Kidney (tissue), 14 donors: ENCODE results near the gene YPEL3. TPM values are rescaled to one million over a fixed set of nuclear protein-coding genes. Genes with fewer than 3 reads are reported as not detected.
A peak's percentile ranks its signal among the peaks of the same experiment; 100 is the strongest.

Experiments used
- DNase-seq, 5 donors: peaks; one replicate each; pipeline ENCODE4 v3.0.0-alpha.2; 2013 to 2020
- FAIRE-seq: peaks from 2 replicates; lab custom pipeline; 2012; peaks lifted over from hg19 to GRCh38; lab: Jason Lieb, UNC
- H3K27ac ChIP-seq, 2 donors: one replicate each; pipeline ENCODE4 v1.7.0; 2013; ENCODE audit warnings: low read depth in 2 of 2, low read length in 2 of 2, inconsistent platforms in 1 of 2
- H3K27me3 ChIP-seq: one replicate; pipeline ENCODE4 v1.7.1; 2013; ENCODE audit warnings: low read length, inconsistent platforms; ENCODE audit not compliant: control insufficient read depth, insufficient read depth
- H3K36me3 ChIP-seq, 3 donors: one replicate each; pipeline versions ENCODE4 v1.7.0 to v1.7.1; 2013; ENCODE audit warnings: low read length in 3 of 3, control low read depth in 1 of 3, inconsistent platforms in 1 of 3; ENCODE audit not compliant: insufficient read depth in 3 of 3, control insufficient read depth in 2 of 3
- H3K4me1 ChIP-seq, 3 donors: one replicate each; pipeline versions ENCODE4 v1.7.0 to v1.7.1; 2013; ENCODE audit warnings: low read length in 3 of 3, inconsistent platforms in 1 of 3, low read depth in 1 of 3; ENCODE audit not compliant: control insufficient read depth in 2 of 3, insufficient read depth in 2 of 3
- H3K4me3 ChIP-seq, 3 donors: one replicate each; pipeline versions ENCODE4 v1.7.0 to v1.8.1; 2013; ENCODE audit warnings: low read length in 3 of 3, control low read depth in 1 of 3, inconsistent platforms in 1 of 3
- H3K9ac ChIP-seq, 3 donors: one replicate each; pipeline versions ENCODE4 v1.7.0 to v1.7.1; 2013; ENCODE audit warnings: low read length in 3 of 3, control low read depth in 1 of 3, inconsistent platforms in 1 of 3
- H3K9me3 ChIP-seq, 3 donors: one replicate each; pipeline versions ENCODE4 v1.7.0 to v1.7.1; 2013; ENCODE audit warnings: low read length in 3 of 3, control low read depth in 1 of 3, inconsistent platforms in 1 of 3; ENCODE audit not compliant: control insufficient read depth in 2 of 3, insufficient read depth in 1 of 3
- CTCF ChIP-seq: IDR thresholded peaks from 3 replicates; pipeline ENCODE4 v1.5.1; 2012; ENCODE audit warnings: mild to moderate bottlenecking, moderate library complexity, borderline replicate concordance; ENCODE audit not compliant: insufficient read depth; ENCODE audit errors: extremely low read depth
- intact Hi-C: fragments of 100-400 bp; cut with DNase I; formaldehyde crosslinking; loops from one replicate; pipeline ENCODE4 v1.11.1; 2022
- polyA plus RNA-seq: library from polyadenylated mRNA; stranded (reverse); fragments of 350-450 nt; fragmentation: Illumina TruSeq; extraction: RNeasy Lipid Tissue Mini Kit (QIAGEN cat#74804); gene quantifications from one replicate; pipeline ENCODE4 v1.2.3, GENCODE V29; 2014; ENCODE audit warnings: low read depth, low replicate concordance; ENCODE audit not compliant: insufficient read depth
- total RNA-seq: library from RNA; stranded (reverse); fragmentation: NEBNext Ultra II Directional; extraction: Animal tissue kit (Norgen Biotek cat#: 25700); gene quantifications from one replicate; pipeline ENCODE4 v1.2.1, GENCODE V29; 2021
- donor health status: control.
- donor health status: control.
- donor health status: control.
- donor health status: control.
- donor health status: control.
- donor health status: DM: yes; HTN: yes; CAD: no.
- donor health status: Normal renal cell carcinoma (clear cell type).

The YPEL3 gene
- total and polyA plus RNA-seq, 2 donors from 2014 or later, result 40.0 to 107 TPM

- no peak overlapping the region for H3K9ac ChIP-seq
- no peak for TF ChIP-seq CTCF
- no peak overlapping the region for H3K27ac ChIP-seq
- H3K4me1 ChIP-seq, result peaks cover 0 to 4% (median 0%) of the 10 kb centered on the region in 3 donors
- H3K4me3 ChIP-seq, result no peak overlapping the region
- FAIRE-seq (no peak), DNase-seq (peak in 1 of 5 donors; percentile 10)
- intact Hi-C loops, result no loop called here
- no peaks in the 10 kb centered on the region for H3K36me3 ChIP-seq
- H3K9me3 ChIP-seq, result no peaks in the 10 kb centered on the region
- H3K27me3 ChIP-seq, result no peaks in the 10 kb centered on the region
These were observed 29.0 kb upstream of the YPEL3 start for GRCh38 chr16:30124985-30125379.

GRCh38 chr16:30122604-30123160, 26.7 kb upstream of the YPEL3 start:
- FAIRE-seq (no peak), DNase-seq (peak in 2 of 5 donors; percentile 64 to 80)
- Histone ChIP-seq H3K36me3 (peaks cover 3 to 16% (median 4%) of the 10 kb centered on the region in 3 donors), H3K9ac (peak overlapping the region; percentile 42 to 86 (median 49)), H3K9me3 (no peaks in the 10 kb centered on the region), H3K4me3 (peak overlapping the region; percentile 64 to 80 (median 76)), H3K4me1 (peaks cover 0 to 4% (median 0%) of the 10 kb centered on the region in 3 donors), H3K27me3 (no peaks in the 10 kb centered on the region), H3K27ac (peak overlapping the region; percentile 83 to 91)
- no peak for TF ChIP-seq CTCF
- intact Hi-C loops, result no loop called here

GRCh38 chr16:30121741-30122571, 25.9 kb upstream of the YPEL3 start:
- Histone ChIP-seq H3K9me3 (no peaks in the 10 kb centered on the region), H3K36me3 (peaks cover 7 to 24% (median 9%) of the 10 kb centered on the region in 3 donors), H3K9ac (peak overlapping the region; percentile 42 to 86 (median 49)), H3K27ac (peak overlapping the region; percentile 83 to 91), H3K4me3 (peak overlapping the region; percentile 64 to 80 (median 76)), H3K4me1 (peaks cover 0 to 4% (median 0%) of the 10 kb centered on the region in 3 donors), H3K27me3 (no peaks in the 10 kb centered on the region)
- intact Hi-C loops, result no loop called here
- no peak for FAIRE-seq
- DNase-seq, result peak; percentile 40 to 94 (median 63)
- no peak for TF ChIP-seq CTCF
